SK-N-MC (cell line): Measurements from ENCODE around the gene FILIP1.

Experiments
- EZH2 ChIP-seq: fragments of 200-600 bp; sonication (generic); IDR thresholded peaks from one replicate; pipeline ENCODE4 v1.6.1; 2017; ENCODE audit warnings: antibody characterized with exemption
- POLR2AphosphoS5 ChIP-seq: IDR thresholded peaks from 2 replicates; pipeline ENCODE4 v1.6.1; 2012; ENCODE audit warnings: mild to moderate bottlenecking, low read depth, low read length, borderline replicate concordance

DNA sequence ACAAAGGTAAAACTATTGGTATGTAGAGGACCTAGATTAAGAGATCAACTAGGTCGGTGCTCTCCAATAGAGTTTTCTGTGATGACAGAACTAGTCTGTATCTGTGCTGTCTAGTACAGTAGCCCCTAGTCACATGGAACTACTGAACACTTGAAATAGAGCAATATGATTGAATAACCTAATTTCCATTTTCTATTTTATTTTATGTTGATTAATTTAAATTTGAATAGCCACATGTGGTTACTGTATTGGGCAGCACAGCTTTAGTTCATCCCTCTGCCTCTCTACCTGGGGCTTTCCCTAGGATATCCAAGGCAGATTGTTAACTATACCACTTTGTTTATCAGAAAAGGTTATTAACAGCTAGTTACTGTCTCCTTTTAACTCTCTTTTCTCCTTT, 27.0 kb downstream of the FILIP1 start:
- no peak for TF ChIP-seq EZH2
- TF ChIP-seq POLR2AphosphoS5 = no peak
